Measurements from ENCODE around the gene SEMA6A. TPM values are rescaled to one million over a fixed set of nuclear protein-coding genes. Genes with fewer than 3 reads are reported as not detected.

Gene SEMA6A
- total RNA-seq, 5 donors from 2014 or later (not counting 1 experiment from before 2014, with no cell fraction given) = 0.79 to 0.88 (median 0.79) TPM; not detected in 2

- ChIA-PET POLR2A (no interaction called here), CTCF (no interaction called here)
- ATAC-seq (replicated peaks in 1 of 4) = no peak
- no peaks in the 10 kb centered on the region for H3K36me3 ChIP-seq (ENCODE audit: control insufficient read depth in 2 of 2, extremely low read depth in 1 of 2, insufficient read depth in 1 of 2, low read length in 1 of 2)
- no CpG with 5 or more reads among the region's 3 CpGs for WGBS (ENCODE audit: insufficient coverage)
- Mint-ChIP-seq H3K4me1 (no peaks in the 10 kb centered on the region), H3K9me3 (no peaks in the 10 kb centered on the region), H3K27ac (no peak overlapping the region), H3K27me3 (no peaks in the 10 kb centered on the region), H3K4me3 (no peak overlapping the region), H3K36me3 (peaks cover 3% of the 10 kb centered on the region)
- no peak overlapping the region for H3K27ac ChIP-seq (ENCODE audit: low read length)
- no peak for DNase-seq
- no peak overlapping the region for H3K4me3 ChIP-seq (ENCODE audit: control insufficient read depth in 1 of 2, extremely low read depth in 1 of 2, low read length in 1 of 2)
- H3K9me3 ChIP-seq = no peaks in the 10 kb centered on the region
- H3K27me3 ChIP-seq (replicated peaks in 1 of 2; ENCODE audit: control insufficient read depth in 2 of 2, extremely low read depth in 1 of 2, insufficient read depth in 2 of 2, low read length in 1 of 2) = no peaks in the 10 kb centered on the region
- H3K4me1 ChIP-seq (ENCODE audit: control insufficient read depth in 1 of 2, extremely low read depth in 1 of 2, insufficient read depth in 2 of 2, low read length in 2 of 2) = no peaks in the 10 kb centered on the region
Measured at GRCh38 chr5:116507051-116507537, 67.5 kb downstream of the SEMA6A start.

GRCh38 chr5:116506488-116506887, 68.1 kb downstream of the SEMA6A start:
- no CpG with 5 or more reads among the region's 2 CpGs for WGBS (ENCODE audit: insufficient coverage)
- ChIA-PET CTCF (no interaction called here), POLR2A (no interaction called here)

GRCh38 chr5:116504593-116505166, 69.9 kb downstream of the SEMA6A start:
- H3K4me3 ChIP-seq (ENCODE audit: control insufficient read depth in 1 of 2, extremely low read depth in 1 of 2, low read length in 1 of 2) = no peak overlapping the region
- no peaks in the 10 kb centered on the region for H3K27me3 ChIP-seq (replicated peaks in 1 of 2; ENCODE audit: control insufficient read depth in 2 of 2, extremely low read depth in 1 of 2, insufficient read depth in 2 of 2, low read length in 1 of 2)
- Mint-ChIP-seq H3K27me3 (no peaks in the 10 kb centered on the region), H3K36me3 (peaks cover 5% of the 10 kb centered on the region), H3K9me3 (no peaks in the 10 kb centered on the region), H3K4me1 (no peaks in the 10 kb centered on the region), H3K27ac (no peak overlapping the region), H3K4me3 (no peak overlapping the region)
- no peaks in the 10 kb centered on the region for H3K36me3 ChIP-seq (ENCODE audit: control insufficient read depth in 2 of 2, extremely low read depth in 1 of 2, insufficient read depth in 1 of 2, low read length in 1 of 2)
- H3K27ac ChIP-seq (ENCODE audit: low read length) = no peak overlapping the region
- no peaks in the 10 kb centered on the region for H3K9me3 ChIP-seq
- 100% methylated on average over 2 of the region's 8 CpGs for WGBS (ENCODE audit: insufficient coverage)
- ATAC-seq (replicated peaks in 1 of 4) (no peak), DNase-seq (no peak)
- POLR2A ChIA-PET = no interaction called here
- CTCF ChIA-PET = no interaction called here
- H3K4me1 ChIP-seq (ENCODE audit: control insufficient read depth in 1 of 2, extremely low read depth in 1 of 2, insufficient read depth in 2 of 2, low read length in 2 of 2) = no peaks in the 10 kb centered on the region

More at GRCh38 chr5:116506488-116506887, 68.1 kb downstream of the SEMA6A start:
- H3K9me3 ChIP-seq = no peaks in the 10 kb centered on the region
- Mint-ChIP-seq H3K36me3 (peaks cover 3% of the 10 kb centered on the region), H3K4me1 (no peaks in the 10 kb centered on the region), H3K27ac (no peak overlapping the region), H3K9me3 (no peaks in the 10 kb centered on the region), H3K27me3 (no peaks in the 10 kb centered on the region), H3K4me3 (no peak overlapping the region)
- no peaks in the 10 kb centered on the region for H3K27me3 ChIP-seq (replicated peaks in 1 of 2; ENCODE audit: control insufficient read depth in 2 of 2, extremely low read depth in 1 of 2, insufficient read depth in 2 of 2, low read length in 1 of 2)
- no peaks in the 10 kb centered on the region for H3K36me3 ChIP-seq (ENCODE audit: control insufficient read depth in 2 of 2, extremely low read depth in 1 of 2, insufficient read depth in 1 of 2, low read length in 1 of 2)
- ATAC-seq (replicated peaks in 1 of 4) (no peak), DNase-seq (no peak)
- H3K27ac ChIP-seq (ENCODE audit: low read length) = no peak overlapping the region
- no peaks in the 10 kb centered on the region for H3K4me1 ChIP-seq (ENCODE audit: control insufficient read depth in 1 of 2, extremely low read depth in 1 of 2, insufficient read depth in 2 of 2, low read length in 2 of 2)
- H3K4me3 ChIP-seq (ENCODE audit: control insufficient read depth in 1 of 2, extremely low read depth in 1 of 2, low read length in 1 of 2) = no peak overlapping the region

- H3K4me3 Mint-ChIP-seq = no peak overlapping the region
- H3K27ac ChIP-seq (ENCODE audit: low read length) = no peak overlapping the region
- WGBS (ENCODE audit: insufficient coverage) = 83% methylated on average over 1 of the region's 3 CpGs
- H3K9me3 ChIP-seq = no peaks in the 10 kb centered on the region
- no peaks in the 10 kb centered on the region for H3K27me3 ChIP-seq (replicated peaks in 1 of 2; ENCODE audit: control insufficient read depth in 2 of 2, extremely low read depth in 1 of 2, insufficient read depth in 2 of 2, low read length in 1 of 2)
- no peak overlapping the region for H3K4me3 ChIP-seq (ENCODE audit: control insufficient read depth in 1 of 2, extremely low read depth in 1 of 2, low read length in 1 of 2)
- no peaks in the 10 kb centered on the region for H3K9me3 Mint-ChIP-seq
- H3K36me3 Mint-ChIP-seq = peaks cover 6% of the 10 kb centered on the region
- ChIA-PET CTCF (no interaction called here), POLR2A (no interaction called here)
- ATAC-seq (replicated peaks in 1 of 4) (no peak), DNase-seq (no peak)
- no peaks in the 10 kb centered on the region for H3K4me1 ChIP-seq (ENCODE audit: control insufficient read depth in 1 of 2, extremely low read depth in 1 of 2, insufficient read depth in 2 of 2, low read length in 2 of 2)
- no peaks in the 10 kb centered on the region for H3K4me1 Mint-ChIP-seq
- H3K27ac Mint-ChIP-seq = no peak overlapping the region
- no peaks in the 10 kb centered on the region for H3K27me3 Mint-ChIP-seq
- H3K36me3 ChIP-seq (ENCODE audit: control insufficient read depth in 2 of 2, extremely low read depth in 1 of 2, insufficient read depth in 1 of 2, low read length in 1 of 2) = no peaks in the 10 kb centered on the region
Measured at GRCh38 chr5:116502616-116503015, 72.0 kb downstream of the SEMA6A start.

GRCh38 chr5:116502138-116502537, 72.5 kb downstream of the SEMA6A start:
- H3K4me3 ChIP-seq (ENCODE audit: control insufficient read depth in 1 of 2, extremely low read depth in 1 of 2, low read length in 1 of 2) = no peak overlapping the region
- no peak for ATAC-seq (replicated peaks in 1 of 4)
- Mint-ChIP-seq H3K27ac (no peak overlapping the region), H3K9me3 (no peaks in the 10 kb centered on the region), H3K4me1 (no peaks in the 10 kb centered on the region), H3K4me3 (no peak overlapping the region), H3K36me3 (peaks cover 6% of the 10 kb centered on the region), H3K27me3 (no peaks in the 10 kb centered on the region)
- WGBS (ENCODE audit: insufficient coverage) = 100% methylated on average over 1 of the region's 4 CpGs
- H3K9me3 ChIP-seq = no peaks in the 10 kb centered on the region
- ChIA-PET CTCF (no interaction called here), POLR2A (no interaction called here)
- no peak for DNase-seq
- H3K4me1 ChIP-seq (ENCODE audit: control insufficient read depth in 1 of 2, extremely low read depth in 1 of 2, insufficient read depth in 2 of 2, low read length in 2 of 2) = no peaks in the 10 kb centered on the region
- no peaks in the 10 kb centered on the region for H3K27me3 ChIP-seq (replicated peaks in 1 of 2; ENCODE audit: control insufficient read depth in 2 of 2, extremely low read depth in 1 of 2, insufficient read depth in 2 of 2, low read length in 1 of 2)
- no peak overlapping the region for H3K27ac ChIP-seq (ENCODE audit: low read length)
- no peaks in the 10 kb centered on the region for H3K36me3 ChIP-seq (ENCODE audit: control insufficient read depth in 2 of 2, extremely low read depth in 1 of 2, insufficient read depth in 1 of 2, low read length in 1 of 2)

- Mint-ChIP-seq H3K27ac (no peak overlapping the region), H3K27me3 (no peaks in the 10 kb centered on the region), H3K36me3 (peaks cover 6% of the 10 kb centered on the region), H3K9me3 (peaks cover 0 to 6% (median 0%) of the 10 kb centered on the region in 3 donors), H3K4me3 (no peak overlapping the region), H3K4me1 (no peaks in the 10 kb centered on the region)
- WGBS (ENCODE audit: insufficient coverage) = no CpG with 5 or more reads among the region's 4 CpGs
- Histone ChIP-seq H3K9me3 (no peaks in the 10 kb centered on the region), H3K4me3 (ENCODE audit: control insufficient read depth in 1 of 2, extremely low read depth in 1 of 2, low read length in 1 of 2) (no peak overlapping the region), H3K36me3 (ENCODE audit: control insufficient read depth in 2 of 2, extremely low read depth in 1 of 2, insufficient read depth in 1 of 2, low read length in 1 of 2) (no peaks in the 10 kb centered on the region), H3K27ac (ENCODE audit: low read length) (no peak overlapping the region), H3K4me1 (ENCODE audit: control insufficient read depth in 1 of 2, extremely low read depth in 1 of 2, insufficient read depth in 2 of 2, low read length in 2 of 2) (no peaks in the 10 kb centered on the region), H3K27me3 (replicated peaks in 1 of 2; ENCODE audit: control insufficient read depth in 2 of 2, extremely low read depth in 1 of 2, insufficient read depth in 2 of 2, low read length in 1 of 2) (no peaks in the 10 kb centered on the region)
- ChIA-PET CTCF (no interaction called here), POLR2A (no interaction called here)
- no peak for ATAC-seq (replicated peaks in 1 of 4)
- DNase-seq = no peak
Measured at GRCh38 chr5:116498503-116499048, 76.0 kb downstream of the SEMA6A start.
